Subcutaneous adipose tissue (tissue), 4 donors: ENCODE data around the gene SCUBE1. TPM values are rescaled to one million over a fixed set of nuclear protein-coding genes. Genes with fewer than 3 reads are reported as not detected.

Source experiments
- total RNA-seq, 4 donors: library from RNA; depleted of rRNA; stranded (reverse); fragments of >200 nt; gene quantifications; one replicate each; pipeline ENCODE4 v1.1.0, GENCODE V29; 2016
- TF ChIP-seq, protein P1 (sequence below): fragments of 450-650 bp; IDR thresholded peaks from one replicate; pipeline ENCODE4 v1.5.1; 2016; ENCODE audit warnings: low read depth, mild to moderate bottlenecking, control low read depth, antibody characterized with exemption, moderate library complexity

The SCUBE1 gene
- total RNA-seq, 4 donors from 2014 or later, result 0.66 to 4.6 (median 1.7) TPM

DNA sequence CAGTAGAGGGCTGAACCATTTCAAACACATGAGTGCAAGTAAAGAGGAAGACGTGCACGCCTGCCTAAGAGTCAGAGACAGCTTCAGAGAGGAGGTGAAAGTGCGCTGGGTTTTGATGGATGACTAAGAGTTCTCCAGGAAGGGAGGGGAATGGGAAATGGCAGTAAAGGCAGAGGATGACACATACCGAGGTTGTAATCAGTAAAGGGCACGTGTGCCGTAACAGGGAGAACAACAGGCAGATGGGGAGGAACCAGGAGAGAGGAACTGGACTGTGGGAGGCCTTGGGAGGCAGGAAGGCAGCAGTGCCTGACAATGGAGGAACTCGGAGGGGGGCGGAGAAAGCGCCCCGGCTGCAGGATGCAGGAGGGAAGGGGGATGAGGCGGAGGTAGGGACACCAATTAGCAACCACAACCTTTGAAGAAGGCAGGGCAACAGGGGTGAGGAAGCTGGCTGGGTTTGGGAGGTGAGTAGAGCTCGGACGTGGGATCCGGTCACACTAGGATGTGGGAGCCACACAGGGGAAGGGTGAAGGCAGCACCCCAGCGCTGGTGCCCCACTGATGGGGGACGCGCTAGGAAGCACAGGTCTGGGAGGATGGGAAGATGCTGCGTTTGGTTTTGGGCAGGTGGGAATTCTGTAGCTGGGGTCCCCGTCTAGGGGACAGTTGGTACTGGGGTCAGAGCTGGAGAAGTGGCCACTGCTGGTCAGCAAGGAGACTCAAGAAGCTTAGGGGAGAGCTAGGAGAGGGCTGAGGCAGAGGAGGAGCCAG lies 67.4 kb downstream of the SCUBE1 start:
- TF ChIP-seq, protein P1, sequence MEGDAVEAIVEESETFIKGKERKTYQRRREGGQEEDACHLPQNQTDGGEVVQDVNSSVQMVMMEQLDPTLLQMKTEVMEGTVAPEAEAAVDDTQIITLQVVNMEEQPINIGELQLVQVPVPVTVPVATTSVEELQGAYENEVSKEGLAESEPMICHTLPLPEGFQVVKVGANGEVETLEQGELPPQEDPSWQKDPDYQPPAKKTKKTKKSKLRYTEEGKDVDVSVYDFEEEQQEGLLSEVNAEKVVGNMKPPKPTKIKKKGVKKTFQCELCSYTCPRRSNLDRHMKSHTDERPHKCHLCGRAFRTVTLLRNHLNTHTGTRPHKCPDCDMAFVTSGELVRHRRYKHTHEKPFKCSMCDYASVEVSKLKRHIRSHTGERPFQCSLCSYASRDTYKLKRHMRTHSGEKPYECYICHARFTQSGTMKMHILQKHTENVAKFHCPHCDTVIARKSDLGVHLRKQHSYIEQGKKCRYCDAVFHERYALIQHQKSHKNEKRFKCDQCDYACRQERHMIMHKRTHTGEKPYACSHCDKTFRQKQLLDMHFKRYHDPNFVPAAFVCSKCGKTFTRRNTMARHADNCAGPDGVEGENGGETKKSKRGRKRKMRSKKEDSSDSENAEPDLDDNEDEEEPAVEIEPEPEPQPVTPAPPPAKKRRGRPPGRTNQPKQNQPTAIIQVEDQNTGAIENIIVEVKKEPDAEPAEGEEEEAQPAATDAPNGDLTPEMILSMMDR, result no peak

DNA sequence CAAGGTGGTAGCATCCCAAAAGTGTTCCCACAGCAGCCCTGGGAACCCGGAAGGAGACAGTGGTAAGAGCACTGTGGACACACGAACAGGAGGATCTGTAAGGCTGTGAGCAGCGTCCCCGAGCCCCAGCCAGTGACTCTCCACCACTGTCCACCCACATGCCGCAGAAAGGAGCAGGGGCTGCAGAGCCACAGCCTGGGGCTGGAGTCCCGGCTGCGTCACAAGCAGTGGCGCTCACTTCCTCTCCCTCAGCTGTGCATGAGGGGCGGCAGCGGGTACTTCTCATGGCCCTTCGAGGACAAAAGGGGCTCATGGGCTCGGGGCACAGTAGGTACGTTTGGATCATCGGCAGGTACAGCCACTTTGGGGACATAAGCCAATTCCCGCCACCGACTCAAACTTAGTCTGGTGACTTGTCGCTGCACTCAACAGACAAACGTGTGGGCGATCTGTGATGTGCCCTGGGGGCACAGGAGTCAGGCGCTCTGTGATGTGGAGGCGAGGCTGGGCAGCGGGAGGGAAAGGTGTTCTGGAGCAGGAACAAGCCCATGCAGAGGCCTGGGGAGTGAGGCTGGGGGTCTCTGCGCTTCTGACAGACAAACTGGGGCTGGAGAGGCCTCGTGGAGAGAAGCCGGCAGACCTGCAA lies 68.5 kb downstream of the SCUBE1 start:
- TF ChIP-seq, protein P1, result no peak

DNA sequence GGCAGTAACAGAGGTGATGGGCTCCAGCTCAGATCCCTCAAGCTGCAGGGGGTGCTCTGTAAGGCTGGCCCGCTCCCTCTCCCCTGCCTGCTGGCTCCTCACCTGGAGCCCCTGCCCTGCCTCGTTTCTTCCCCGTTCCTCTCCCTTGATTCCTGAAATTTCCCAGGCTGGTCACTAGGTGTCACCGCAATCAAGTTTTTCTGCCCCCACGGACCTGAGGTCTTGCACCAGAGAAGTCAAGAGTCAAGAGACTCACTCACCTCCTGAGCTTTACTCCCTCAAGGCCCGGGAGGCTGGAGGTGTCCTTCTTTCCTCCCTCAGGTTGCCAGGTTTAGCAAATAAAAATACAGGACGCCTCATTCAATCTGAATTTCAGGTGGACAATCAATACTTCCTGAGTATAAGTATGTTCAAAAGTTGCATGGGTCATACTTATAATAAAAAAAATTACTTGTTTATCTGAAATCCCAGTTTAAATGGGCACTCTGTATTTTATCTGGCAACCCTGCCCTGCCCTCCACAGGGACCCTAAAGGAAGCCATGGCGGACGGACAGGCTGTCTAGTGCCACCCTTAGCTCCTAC lies 69.2 kb downstream of the SCUBE1 start:
- TF ChIP-seq, protein P1, result no peak

DNA sequence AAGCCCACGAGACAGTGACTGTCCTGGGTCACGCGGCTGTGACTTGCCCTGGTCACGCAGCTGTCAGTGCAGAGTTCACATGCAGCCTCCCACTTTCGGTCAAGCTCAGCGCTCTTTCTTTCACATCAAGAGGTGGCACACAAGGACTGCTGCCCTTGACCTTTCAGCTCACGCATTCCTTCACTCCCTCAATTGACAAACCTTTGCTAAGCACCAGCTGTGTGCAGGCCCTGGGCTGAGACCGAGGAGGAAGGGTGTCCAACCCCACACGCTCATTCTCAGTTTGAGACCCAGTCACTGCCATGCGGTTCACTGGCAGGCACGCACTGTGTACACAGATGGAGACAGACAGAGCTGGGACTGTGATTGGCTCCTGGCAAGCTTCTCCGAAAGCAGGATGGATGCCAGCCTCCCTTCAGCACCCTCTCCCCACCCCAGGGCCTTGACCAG lies 70.3 kb downstream of the SCUBE1 start:
- TF ChIP-seq, protein P1, result no peak

DNA sequence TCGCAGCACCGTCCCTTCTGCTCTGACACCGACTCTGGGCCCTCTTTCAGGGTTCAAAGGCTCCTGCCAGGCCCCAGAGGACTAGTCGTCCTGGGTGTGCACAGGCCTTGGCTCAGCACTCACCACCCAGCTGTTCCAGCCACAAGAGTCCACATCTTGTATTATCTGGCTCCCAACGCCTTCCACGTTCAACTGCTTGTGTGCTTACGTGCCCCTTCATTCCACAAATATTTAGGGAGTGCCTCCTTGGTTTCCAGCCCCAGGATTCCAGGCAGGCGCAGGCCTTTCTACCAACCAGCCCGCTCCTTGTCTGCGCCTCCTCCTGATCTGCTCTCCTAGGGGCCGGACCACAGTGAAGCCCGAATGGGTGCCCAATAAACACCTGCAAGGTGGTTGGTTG lies 70.9 kb downstream of the SCUBE1 start:
- TF ChIP-seq, protein P1, result no peak

DNA sequence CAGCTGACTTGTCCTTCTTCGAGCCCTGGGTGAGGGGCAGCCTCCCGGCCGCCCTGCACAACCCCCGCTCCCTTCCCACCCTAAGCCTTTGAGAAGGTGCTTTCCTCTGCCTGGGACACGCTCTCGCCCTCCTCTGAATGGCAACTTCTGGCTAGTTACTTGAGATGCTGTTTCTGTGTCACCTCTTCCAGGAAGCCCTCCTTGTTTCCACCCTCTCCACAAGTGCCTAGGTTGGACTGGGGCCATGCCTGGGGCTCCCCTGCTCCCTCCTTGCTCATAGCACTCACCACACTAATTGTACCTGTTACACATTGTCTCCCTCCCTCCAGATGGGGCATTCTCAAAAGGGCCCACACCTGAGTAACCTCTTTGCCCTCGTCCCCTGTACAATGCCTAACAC lies 72.2 kb downstream of the SCUBE1 start:
- TF ChIP-seq, protein P1, result no peak

DNA sequence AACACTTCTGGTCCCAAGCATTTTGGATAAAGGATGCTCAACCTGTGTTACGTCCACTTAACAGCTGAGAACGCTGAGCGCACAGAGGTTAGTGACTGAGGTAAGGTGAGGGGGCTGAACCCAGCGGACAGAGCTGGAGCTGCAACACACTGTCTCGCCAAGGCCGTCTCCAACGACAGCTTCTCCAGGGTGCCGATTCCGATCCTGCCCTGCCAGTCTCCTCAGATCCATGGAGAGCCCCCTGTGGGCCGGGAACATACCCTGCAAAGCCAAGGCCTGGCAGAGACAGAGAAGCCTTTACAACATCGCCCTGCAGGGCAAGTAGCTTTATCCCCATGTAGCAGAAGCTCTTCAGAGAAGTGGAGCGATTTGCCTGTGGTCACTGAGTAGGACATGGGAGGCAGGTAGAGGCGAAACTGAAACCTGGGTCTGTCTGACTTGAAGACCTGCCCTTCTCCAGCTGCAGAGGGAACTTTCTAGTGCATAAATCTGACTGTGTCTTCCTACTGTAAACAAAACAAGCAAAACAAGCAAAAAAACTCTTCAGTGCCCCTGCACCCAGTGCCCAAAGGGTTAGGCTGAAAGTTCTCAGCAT lies 72.8 kb downstream of the SCUBE1 start:
- TF ChIP-seq, protein P1, result no peak
